ENCODE measurements around the gene GTF2A2. TPM values are rescaled to one million over a fixed set of nuclear protein-coding genes. Genes with fewer than 3 reads are reported as not detected.
A peak's percentile ranks its signal among the peaks of the same experiment; 100 is the strongest.

GTF2A2 gene
- total RNA-seq, 6 experiments from 2014 or later: 16.9 to 46.9 (median 36.6) TPM

DNA sequence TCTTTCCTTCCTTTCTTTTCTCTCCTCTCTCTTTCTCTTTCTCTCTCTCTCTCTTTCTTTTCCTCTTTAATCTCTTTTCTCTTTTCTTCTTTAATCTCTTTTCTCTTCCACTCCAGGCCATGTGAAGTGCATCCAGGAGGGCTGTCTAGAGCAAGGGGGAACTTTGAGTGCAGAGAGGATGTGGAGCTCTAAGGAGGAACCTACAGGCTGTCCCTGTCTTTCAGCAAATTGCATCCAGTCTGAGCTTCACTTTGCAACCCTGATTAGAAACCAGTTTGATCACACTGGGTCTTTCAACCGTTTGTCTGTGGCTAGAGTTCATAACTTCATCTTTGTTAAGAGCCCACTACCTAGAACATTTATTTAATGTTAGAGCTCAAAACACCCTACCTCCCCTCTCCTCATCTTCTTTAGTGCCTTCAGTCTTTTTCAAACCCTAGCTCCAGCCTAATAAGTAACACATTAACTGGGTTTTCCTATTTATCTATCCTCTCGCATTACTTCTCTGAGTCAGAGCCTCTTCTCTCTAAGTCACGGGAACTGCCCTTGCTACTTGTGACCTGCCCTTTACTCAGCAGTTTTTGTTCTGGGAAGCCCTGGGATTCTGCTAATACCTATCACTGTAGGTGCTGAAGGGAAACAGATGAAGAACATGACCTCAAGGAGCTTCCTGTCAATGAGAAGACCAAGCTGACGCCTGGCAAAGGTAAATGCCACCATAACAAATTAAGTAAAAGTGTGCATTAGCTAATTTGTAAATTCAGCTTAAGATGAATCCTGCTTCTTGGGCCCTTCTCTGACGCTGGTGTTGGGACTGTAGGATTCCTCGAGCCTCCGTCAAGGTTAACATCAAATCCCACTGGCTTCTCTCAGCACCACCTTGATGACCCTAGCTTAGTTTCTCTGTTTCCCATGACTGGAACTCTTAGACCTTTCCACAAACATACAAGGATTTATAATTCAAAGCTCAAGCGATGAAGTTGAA, 45.7 kb downstream of the GTF2A2 start, which contains the start of gene GCNT3:
TSS of gene GCNT3 (plus strand) at position 508 of the 985 bp plus-strand sequence. CDS start 6,456 bp downstream, outside the sequence.
- H3K27ac ChIP-seq: no peak within 1 kb of the TSS
- WGBS (ENCODE audit: insufficient coverage, low coverage, low lambda C conversion rate, missing lambda C conversion rate): 45% methylated on average over 8 of the region's 8 CpGs

GRCh38 chr15:59609730-59610712, 47.3 kb downstream of the GTF2A2 start:
- ATAC-seq (no peak), DNase-seq (no peak)
- no peak overlapping the region for H3K27ac ChIP-seq
- no peaks in the 10 kb centered on the region for H3K36me3 ChIP-seq
- TF ChIP-seq, protein P1, sequence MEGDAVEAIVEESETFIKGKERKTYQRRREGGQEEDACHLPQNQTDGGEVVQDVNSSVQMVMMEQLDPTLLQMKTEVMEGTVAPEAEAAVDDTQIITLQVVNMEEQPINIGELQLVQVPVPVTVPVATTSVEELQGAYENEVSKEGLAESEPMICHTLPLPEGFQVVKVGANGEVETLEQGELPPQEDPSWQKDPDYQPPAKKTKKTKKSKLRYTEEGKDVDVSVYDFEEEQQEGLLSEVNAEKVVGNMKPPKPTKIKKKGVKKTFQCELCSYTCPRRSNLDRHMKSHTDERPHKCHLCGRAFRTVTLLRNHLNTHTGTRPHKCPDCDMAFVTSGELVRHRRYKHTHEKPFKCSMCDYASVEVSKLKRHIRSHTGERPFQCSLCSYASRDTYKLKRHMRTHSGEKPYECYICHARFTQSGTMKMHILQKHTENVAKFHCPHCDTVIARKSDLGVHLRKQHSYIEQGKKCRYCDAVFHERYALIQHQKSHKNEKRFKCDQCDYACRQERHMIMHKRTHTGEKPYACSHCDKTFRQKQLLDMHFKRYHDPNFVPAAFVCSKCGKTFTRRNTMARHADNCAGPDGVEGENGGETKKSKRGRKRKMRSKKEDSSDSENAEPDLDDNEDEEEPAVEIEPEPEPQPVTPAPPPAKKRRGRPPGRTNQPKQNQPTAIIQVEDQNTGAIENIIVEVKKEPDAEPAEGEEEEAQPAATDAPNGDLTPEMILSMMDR (IDR thresholded peaks at IDR 0.05): no peak
- TF ChIP-seq POLR2A (IDR thresholded peaks at IDR 0.05): no peak
- no peaks in the 10 kb centered on the region for H3K27me3 ChIP-seq
- 84% methylated on average over 6 of the region's 7 CpGs for WGBS (ENCODE audit: insufficient coverage, low coverage, low lambda C conversion rate, missing lambda C conversion rate)
- intact Hi-C loops (cut with DNase I): no loop called here
- H3K4me1 ChIP-seq: peaks cover 0 to 6% (median 0%) of the 10 kb centered on the region in 4 donors
- H3K9me3 ChIP-seq: no peaks in the 10 kb centered on the region
- H3K4me3 ChIP-seq: no peak overlapping the region

More for the DNA sequence above, 45.7 kb downstream of the GTF2A2 start, which contains the start of gene GCNT3:
- Histone ChIP-seq H3K9me3 (no peaks in the 10 kb centered on the region), H3K4me3 (no peak within 1 kb of the TSS), H3K36me3 (no peaks in the 10 kb centered on the region), H3K27me3 (no peaks in the 10 kb centered on the region), H3K4me1 (peaks cover 0 to 6% (median 0%) of the 10 kb centered on the region in 4 donors)
- intact Hi-C loops (cut with DNase I): no loop called here
- TF ChIP-seq POLR2A (IDR thresholded peaks at IDR 0.05): no peak
- TF ChIP-seq, protein P1 (IDR thresholded peaks at IDR 0.05): no peak
- ATAC-seq: peak; percentile 56 to 96 (median 80)
- DNase-seq: no peak

DNA sequence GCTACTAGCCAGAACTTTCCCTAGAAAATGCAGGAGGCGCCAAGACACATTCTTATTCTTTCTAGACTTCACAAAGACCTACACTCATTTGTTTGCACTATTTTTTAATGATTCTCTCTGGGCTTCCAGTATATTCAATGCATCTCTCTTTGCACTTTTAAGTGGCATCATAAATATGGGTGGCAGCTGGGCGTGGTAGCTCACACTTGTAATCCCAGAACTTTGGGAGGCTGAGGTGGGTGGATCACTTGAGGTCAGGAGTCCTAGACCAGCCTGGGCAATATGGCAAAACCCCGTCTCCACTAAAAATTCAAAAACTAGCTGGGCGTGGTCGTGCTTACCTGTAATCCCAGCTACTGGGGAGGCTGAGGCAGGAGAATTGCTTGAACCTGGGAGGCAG, 51.3 kb downstream of the GTF2A2 start:
- TF ChIP-seq, protein P1 (IDR thresholded peaks at IDR 0.05): no peak
- no peak for TF ChIP-seq POLR2A (IDR thresholded peaks at IDR 0.05)
- Histone ChIP-seq H3K4me3 (no peak overlapping the region), H3K36me3 (no peaks in the 10 kb centered on the region), H3K9me3 (no peaks in the 10 kb centered on the region), H3K27ac (no peak overlapping the region), H3K4me1 (no peaks in the 10 kb centered on the region), H3K27me3 (no peaks in the 10 kb centered on the region)
- intact Hi-C loops (cut with DNase I): no loop called here
- DNase-seq (no peak), ATAC-seq (no peak)
- WGBS (ENCODE audit: insufficient coverage, low coverage, low lambda C conversion rate, missing lambda C conversion rate): 61% methylated on average over 3 of the region's 5 CpGs

DNA sequence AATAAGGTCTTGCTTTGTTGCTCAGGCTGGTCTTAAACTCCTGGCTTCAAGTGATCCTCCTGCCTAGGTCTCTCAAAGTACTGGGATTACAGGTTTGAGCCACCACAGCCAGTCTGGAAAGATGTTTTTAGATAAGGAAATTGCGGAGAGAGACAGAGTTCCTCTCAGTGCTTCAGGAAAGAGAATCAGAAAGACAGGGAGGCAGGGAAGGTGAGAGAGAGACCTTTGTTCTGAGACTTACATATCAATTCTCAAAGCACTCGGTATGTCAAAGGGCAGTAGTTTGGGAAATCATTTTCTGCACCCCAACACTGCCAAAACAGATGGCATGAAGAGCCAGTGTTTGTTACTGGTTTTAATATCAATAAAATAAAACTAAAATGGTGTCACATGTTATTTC, 58.9 kb downstream of the GTF2A2 start:
- TF ChIP-seq, protein P1 (IDR thresholded peaks at IDR 0.05): no peak
- TF ChIP-seq POLR2A (IDR thresholded peaks at IDR 0.05): no peak
- Histone ChIP-seq H3K9me3 (no peaks in the 10 kb centered on the region), H3K4me3 (no peak overlapping the region), H3K27ac (no peak overlapping the region), H3K27me3 (no peaks in the 10 kb centered on the region), H3K4me1 (no peaks in the 10 kb centered on the region), H3K36me3 (no peaks in the 10 kb centered on the region)
- WGBS (ENCODE audit: insufficient coverage, low coverage, low lambda C conversion rate, missing lambda C conversion rate): 63% methylated on average over 2 of the region's 2 CpGs
- intact Hi-C loops (cut with DNase I): no loop called here
- no peak for ATAC-seq
- DNase-seq: no peak

Data from right lobe of liver (tissue), 6 donors.